SU-DHL-6 (cell line): ENCODE results near the gene ST6GALNAC6.

ENCODE experiments used
- H2AFZ ChIP-seq: fragments of 200-600 bp; sonication (generic); 2 replicates; pipeline ENCODE4 v1.6.1; 2014; ENCODE audit warnings: low read depth, mild to moderate bottlenecking, moderate library complexity, mixed read lengths, antibody characterized with exemption, low read length; ENCODE audit not compliant: severe bottlenecking
- H3F3A ChIP-seq: fragments of 200-600 bp; shearing (Covaris generic); 2 replicates; pipeline ENCODE4 v1.6.0; 2016; ENCODE audit warnings: antibody characterized with exemption, mild to moderate bottlenecking; ENCODE audit not compliant: insufficient read depth
- H3K27ac ChIP-seq: fragments of 200-600 bp; sonication (generic); 2 replicates; pipeline ENCODE4 v1.5.1; 2016; ENCODE audit warnings: low read depth, mild to moderate bottlenecking, low read length, moderate library complexity, mixed read lengths
- H3K27me3 ChIP-seq: fragments of 200-600 bp; sonication (generic), shearing (Covaris generic); 2 replicates; pipeline ENCODE4 v1.6.0; 2014; ENCODE audit warnings: mild to moderate bottlenecking, low read length
- H3K36me3 ChIP-seq: fragments of 200-600 bp; sonication (generic); 2 replicates; pipeline ENCODE4 v1.6.1; 2014; ENCODE audit warnings: mild to moderate bottlenecking, low read length, mixed read lengths
- H3K4me2 ChIP-seq: fragments of 300-600, 200-600 bp; shearing (Covaris generic), sonication (generic); 2 replicates; pipeline ENCODE4 v1.6.0; 2014; ENCODE audit warnings: low read length, low read depth, mild to moderate bottlenecking; ENCODE audit not compliant: poor library complexity, severe bottlenecking
- H3K4me3 ChIP-seq: fragments of 200-600 bp; sonication (generic); 2 replicates; pipeline ENCODE4 v1.5.1; 2014; ENCODE audit warnings: antibody characterized with exemption, low read length, mild to moderate bottlenecking, mixed read lengths; ENCODE audit not compliant: insufficient read depth, poor library complexity, severe bottlenecking
- H3K79me2 ChIP-seq: fragments of 200-600 bp; sonication (generic); 2 replicates; pipeline ENCODE4 v1.6.1; 2014; ENCODE audit warnings: mild to moderate bottlenecking, low read length, moderate library complexity; ENCODE audit not compliant: insufficient read depth
- H3K9ac ChIP-seq: fragments of 200-600 bp; sonication (generic); 2 replicates; pipeline ENCODE4 v1.7.0; 2014; ENCODE audit warnings: mild to moderate bottlenecking, low read length
- H3K9me2 ChIP-seq: fragments of 200-600 bp; sonication (generic); replicated peaks from 2 replicates; pipeline ENCODE4 v1.6.1; 2014; ENCODE audit warnings: low read length; ENCODE audit not compliant: insufficient read depth
- H3K9me3 ChIP-seq: fragments of 200-600 bp; sonication (generic); 2 replicates; pipeline ENCODE4 v1.6.1; 2014; ENCODE audit warnings: low read length, mixed read lengths; ENCODE audit not compliant: insufficient read depth
- H4K20me1 ChIP-seq: fragments of 200-600 bp; sonication (generic); 2 replicates; pipeline ENCODE4 v1.6.1; 2014; ENCODE audit warnings: low read depth, mild to moderate bottlenecking, antibody characterized with exemption, low read length, moderate library complexity, mixed read lengths
- EZH2phosphoT487 ChIP-seq: fragments of 200-600 bp; sonication (generic), shearing (Covaris generic); conservative IDR thresholded peaks from 2 replicates; pipeline ENCODE4 v1.6.1; 2018; ENCODE audit warnings: mild to moderate bottlenecking, antibody characterized with exemption, low read length, moderate library complexity, mixed read lengths
- TF ChIP-seq, protein P1 (sequence below): fragments of 200-600 bp; sonication (generic); IDR thresholded peaks from one replicate; pipeline ENCODE4 v1.5.1; 2017; ENCODE audit warnings: antibody characterized with exemption, mild to moderate bottlenecking, low read length, moderate library complexity; ENCODE audit not compliant: insufficient read depth, poor library complexity, severe bottlenecking

The ST6GALNAC6 gene

DNA sequence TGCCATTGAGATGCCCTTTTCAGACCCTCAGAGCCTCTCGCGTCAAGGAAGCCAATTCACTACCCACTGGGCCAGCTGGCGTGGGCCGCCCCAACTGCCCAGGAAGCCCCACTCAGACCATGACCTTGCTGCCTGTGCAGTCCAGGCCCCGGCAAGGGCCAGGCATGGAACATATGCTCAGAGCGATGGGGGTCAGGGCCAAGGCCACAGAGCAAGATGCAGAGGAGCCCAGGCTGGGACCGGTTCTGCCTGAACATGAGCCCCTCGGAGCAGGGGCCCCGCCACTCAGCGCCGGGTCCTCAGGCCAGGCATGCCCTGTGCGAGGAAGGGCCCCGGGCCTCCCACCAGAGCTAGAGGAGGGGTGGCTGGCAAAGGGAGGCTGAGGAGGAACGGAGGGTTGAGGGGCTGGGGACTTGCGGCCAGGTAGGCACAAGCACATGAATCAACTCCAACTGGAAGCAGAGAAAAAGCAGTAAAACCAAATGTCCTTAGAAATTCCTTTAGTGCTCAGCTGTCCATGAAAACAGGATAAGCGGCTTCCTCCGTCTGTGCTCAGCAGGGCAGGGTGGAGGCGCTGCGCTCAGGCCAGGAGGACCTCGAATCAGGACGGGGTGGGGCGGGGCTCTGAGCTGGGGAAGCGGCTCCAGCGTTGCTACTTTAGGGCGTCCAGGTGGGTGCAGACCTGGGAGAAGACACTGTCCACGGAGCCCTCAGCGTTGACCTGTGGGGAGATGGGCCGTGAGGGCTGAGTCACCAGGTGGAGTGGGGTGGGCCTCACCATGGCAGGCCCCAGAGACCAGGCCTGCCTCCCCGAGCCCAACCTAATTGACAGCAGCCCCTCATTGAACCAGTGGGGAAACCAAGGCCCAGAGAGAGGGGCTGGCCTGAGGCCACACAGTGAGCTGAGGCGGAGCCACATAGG lies 31.8 kb downstream of the ST6GALNAC6 start:
- no peaks in the 10 kb centered on the region for H3K27me3 ChIP-seq
- no peak overlapping the region for H3K4me2 ChIP-seq
- no peaks in the 10 kb centered on the region for H3K9me2 ChIP-seq
- no peaks in the 10 kb centered on the region for H3K36me3 ChIP-seq
- no peaks in the 10 kb centered on the region for H4K20me1 ChIP-seq
- no peaks in the 10 kb centered on the region for H3K79me2 ChIP-seq
- no peaks in the 10 kb centered on the region for H3K9me3 ChIP-seq
- H3F3A ChIP-seq, result no peaks in the 10 kb centered on the region
- no peak overlapping the region for H3K27ac ChIP-seq
- H2AFZ ChIP-seq, result no peak overlapping the region
- H3K4me3 ChIP-seq, result no peak overlapping the region
- no peak overlapping the region for H3K9ac ChIP-seq
- TF ChIP-seq EZH2phosphoT487, result no peak
- TF ChIP-seq, protein P1, sequence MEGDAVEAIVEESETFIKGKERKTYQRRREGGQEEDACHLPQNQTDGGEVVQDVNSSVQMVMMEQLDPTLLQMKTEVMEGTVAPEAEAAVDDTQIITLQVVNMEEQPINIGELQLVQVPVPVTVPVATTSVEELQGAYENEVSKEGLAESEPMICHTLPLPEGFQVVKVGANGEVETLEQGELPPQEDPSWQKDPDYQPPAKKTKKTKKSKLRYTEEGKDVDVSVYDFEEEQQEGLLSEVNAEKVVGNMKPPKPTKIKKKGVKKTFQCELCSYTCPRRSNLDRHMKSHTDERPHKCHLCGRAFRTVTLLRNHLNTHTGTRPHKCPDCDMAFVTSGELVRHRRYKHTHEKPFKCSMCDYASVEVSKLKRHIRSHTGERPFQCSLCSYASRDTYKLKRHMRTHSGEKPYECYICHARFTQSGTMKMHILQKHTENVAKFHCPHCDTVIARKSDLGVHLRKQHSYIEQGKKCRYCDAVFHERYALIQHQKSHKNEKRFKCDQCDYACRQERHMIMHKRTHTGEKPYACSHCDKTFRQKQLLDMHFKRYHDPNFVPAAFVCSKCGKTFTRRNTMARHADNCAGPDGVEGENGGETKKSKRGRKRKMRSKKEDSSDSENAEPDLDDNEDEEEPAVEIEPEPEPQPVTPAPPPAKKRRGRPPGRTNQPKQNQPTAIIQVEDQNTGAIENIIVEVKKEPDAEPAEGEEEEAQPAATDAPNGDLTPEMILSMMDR, result no peak

DNA sequence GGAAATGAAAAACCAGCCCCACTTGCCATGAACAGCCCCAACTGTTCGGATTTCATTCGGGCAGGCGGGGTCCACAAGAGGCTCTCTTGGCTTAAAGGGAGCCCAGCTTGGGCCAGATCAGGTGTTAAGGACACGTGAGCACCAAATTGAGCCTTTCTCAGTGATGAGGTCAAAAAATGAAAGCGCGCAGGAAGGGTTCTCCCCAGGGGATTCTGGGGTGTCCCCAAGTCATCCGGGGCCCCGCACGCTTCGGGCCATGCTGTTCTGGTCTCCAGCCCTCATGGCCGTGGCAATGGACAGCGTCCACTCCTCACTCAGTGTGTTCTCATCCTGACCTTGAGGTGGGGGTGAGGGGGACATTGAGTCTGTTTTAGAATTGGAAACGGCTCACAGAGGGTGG lies 32.9 kb downstream of the ST6GALNAC6 start:
- Histone ChIP-seq H3K9me2 (no peaks in the 10 kb centered on the region), H3K27ac (no peak overlapping the region), H3K9me3 (no peaks in the 10 kb centered on the region), H3K4me3 (no peak overlapping the region), H3K79me2 (no peaks in the 10 kb centered on the region), H3K36me3 (no peaks in the 10 kb centered on the region), H3K9ac (no peak overlapping the region), H3K27me3 (no peaks in the 10 kb centered on the region), H3K4me2 (no peak overlapping the region), H3F3A (no peaks in the 10 kb centered on the region), H2AFZ (no peak overlapping the region), H4K20me1 (no peaks in the 10 kb centered on the region)
- TF ChIP-seq, protein P1, result no peak
- TF ChIP-seq EZH2phosphoT487, result no peak

DNA sequence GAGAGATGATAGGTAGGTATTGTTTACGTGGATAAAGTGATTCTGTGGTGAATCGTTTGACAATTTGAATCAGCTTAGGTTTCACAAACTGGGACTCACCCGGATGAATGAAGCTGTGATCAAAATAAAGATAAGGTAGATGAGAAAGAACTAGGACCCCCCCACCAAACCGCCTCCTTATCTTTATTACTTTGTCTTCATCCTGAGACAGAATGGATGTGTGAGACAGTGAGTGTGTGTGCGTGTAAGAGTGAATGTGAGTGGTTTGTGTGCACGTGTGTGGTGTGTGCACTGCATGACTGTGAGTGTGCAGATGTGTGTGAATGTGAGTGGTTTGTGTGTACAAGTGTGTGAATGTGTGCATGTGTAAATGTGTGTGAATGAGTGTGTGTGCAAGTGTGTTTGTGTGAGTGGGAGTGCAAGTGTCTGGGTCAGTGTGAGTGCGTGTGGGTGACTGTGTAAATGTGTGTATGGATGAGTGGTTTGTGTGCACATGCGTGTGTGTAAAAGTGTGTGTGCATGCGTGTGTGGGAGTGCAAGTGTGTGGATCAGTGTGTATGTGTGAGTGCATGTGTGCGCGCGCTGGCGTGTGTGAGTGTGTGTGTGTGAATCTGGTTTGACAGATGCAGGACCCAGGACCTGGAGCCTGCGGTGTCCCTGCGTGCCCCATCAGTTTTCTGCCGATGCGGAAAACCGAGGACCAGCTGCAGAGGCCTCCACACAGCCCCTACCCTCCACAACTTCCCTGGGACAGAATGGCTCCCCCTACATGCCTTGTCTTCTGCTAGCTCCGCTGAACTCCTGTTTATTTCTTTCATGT lies 33.5 kb downstream of the ST6GALNAC6 start:
- H3K4me2 ChIP-seq, result no peak overlapping the region
- H3K4me3 ChIP-seq, result no peak overlapping the region
- no peaks in the 10 kb centered on the region for H3F3A ChIP-seq
- H4K20me1 ChIP-seq, result no peaks in the 10 kb centered on the region
- H2AFZ ChIP-seq, result no peak overlapping the region
- no peaks in the 10 kb centered on the region for H3K27me3 ChIP-seq
- H3K27ac ChIP-seq, result no peak overlapping the region
- TF ChIP-seq EZH2phosphoT487, result no peak
- TF ChIP-seq, protein P1, result no peak
- no peaks in the 10 kb centered on the region for H3K79me2 ChIP-seq
- H3K9me3 ChIP-seq, result no peaks in the 10 kb centered on the region
- H3K36me3 ChIP-seq, result no peaks in the 10 kb centered on the region
- no peaks in the 10 kb centered on the region for H3K9me2 ChIP-seq
- H3K9ac ChIP-seq, result no peak overlapping the region
